Colonic mucosa (tissue), 4 donors: Measurements from ENCODE around the gene MIGA2. TPM values are rescaled to one million over a fixed set of nuclear protein-coding genes. Genes with fewer than 3 reads are reported as not detected.

ENCODE experiments used
- DNase-seq: peaks from one replicate; pipeline ENCODE4 v3.0.0-alpha.2; 2020
- H3K27ac ChIP-seq: fragments of 200-600 bp; one replicate; pipeline ENCODE4 v1.8.0; 2021
- H3K27me3 ChIP-seq: fragments of 200-600 bp; one replicate; pipeline ENCODE4 v1.8.0; 2021
- H3K36me3 ChIP-seq: fragments of 200-600 bp; one replicate; pipeline ENCODE4 v1.8.0; 2021
- H3K4me1 ChIP-seq: fragments of 200-600 bp; one replicate; pipeline ENCODE4 v1.8.0; 2021; ENCODE audit warnings: mild to moderate bottlenecking
- H3K4me3 ChIP-seq: fragments of 200-600 bp; one replicate; pipeline ENCODE4 v1.8.0; 2021
- H3K9ac ChIP-seq, 2 donors: one replicate each; pipeline ENCODE4 v1.7.0; 2013; ENCODE audit warnings: control low read depth in 2 of 2, low read depth in 2 of 2, low read length in 2 of 2
- H3K9me3 ChIP-seq: fragments of 200-600 bp; one replicate; pipeline ENCODE4 v1.8.0; 2021
- CTCF ChIP-seq: fragments of 200-600 bp; IDR thresholded peaks from one replicate; pipeline ENCODE4 v1.8.0; 2022; ENCODE audit warnings: antibody characterized with exemption, mild to moderate bottlenecking
- intact Hi-C: fragments of 100-400 bp; cut with DNase I; formaldehyde crosslinking; loops from one replicate; pipeline ENCODE4 v1.14.1; 2022
- total RNA-seq, 2 donors: library from RNA; stranded (reverse); fragmentation: NEBNext Ultra II Directional in 1 of 2; extraction: Animal tissue kit (Norgen Biotek cat#: 25700) in 1 of 2; gene quantifications; one replicate each; pipeline ENCODE4 v1.2.1, GENCODE V29; 2021
- donor health status: healthy.
- donor health status: DM: no; HTN: no; CAD: no.
- donor health status: DM: no; HTN: no; CAD: no.

Gene MIGA2
- total RNA-seq, 2 donors from 2014 or later: 47.4 to 74.8 TPM

- H3K4me1 ChIP-seq: no peaks in the 10 kb centered on the region
- no peak overlapping the region for H3K27ac ChIP-seq
- H3K9me3 ChIP-seq: no peaks in the 10 kb centered on the region
- no peak for TF ChIP-seq CTCF
- no peak for DNase-seq
- H3K27me3 ChIP-seq: no peaks in the 10 kb centered on the region
- H3K4me3 ChIP-seq: no peak overlapping the region
- H3K9ac ChIP-seq: no peak overlapping the region
- intact Hi-C loops: no loop called here
- H3K36me3 ChIP-seq: peaks cover 16% of the 10 kb centered on the region
These were observed 24.1 kb upstream of the MIGA2 start for GRCh38 chr9:129012343-129012742.

GRCh38 chr9:129012893-129013448 is 23.5 kb upstream of the MIGA2 start:
- intact Hi-C loops: no loop called here

GRCh38 chr9:129013674-129014073 is 22.8 kb upstream of the MIGA2 start:
- no peaks in the 10 kb centered on the region for H3K27me3 ChIP-seq
- DNase-seq: no peak
- peaks cover 16% of the 10 kb centered on the region for H3K36me3 ChIP-seq
- H3K4me1 ChIP-seq: no peaks in the 10 kb centered on the region
- intact Hi-C loops: no loop called here
- no peak for TF ChIP-seq CTCF
- no peak overlapping the region for H3K9ac ChIP-seq
- no peak overlapping the region for H3K27ac ChIP-seq
- no peaks in the 10 kb centered on the region for H3K9me3 ChIP-seq
- no peak overlapping the region for H3K4me3 ChIP-seq

More at GRCh38 chr9:129012893-129013448, 23.5 kb upstream of the MIGA2 start:
- Histone ChIP-seq H3K27ac (no peak overlapping the region), H3K36me3 (peaks cover 16% of the 10 kb centered on the region), H3K9ac (no peak overlapping the region), H3K4me1 (no peaks in the 10 kb centered on the region), H3K27me3 (no peaks in the 10 kb centered on the region), H3K9me3 (no peaks in the 10 kb centered on the region), H3K4me3 (no peak overlapping the region)
- DNase-seq: no peak
- TF ChIP-seq CTCF: no peak

DNA sequence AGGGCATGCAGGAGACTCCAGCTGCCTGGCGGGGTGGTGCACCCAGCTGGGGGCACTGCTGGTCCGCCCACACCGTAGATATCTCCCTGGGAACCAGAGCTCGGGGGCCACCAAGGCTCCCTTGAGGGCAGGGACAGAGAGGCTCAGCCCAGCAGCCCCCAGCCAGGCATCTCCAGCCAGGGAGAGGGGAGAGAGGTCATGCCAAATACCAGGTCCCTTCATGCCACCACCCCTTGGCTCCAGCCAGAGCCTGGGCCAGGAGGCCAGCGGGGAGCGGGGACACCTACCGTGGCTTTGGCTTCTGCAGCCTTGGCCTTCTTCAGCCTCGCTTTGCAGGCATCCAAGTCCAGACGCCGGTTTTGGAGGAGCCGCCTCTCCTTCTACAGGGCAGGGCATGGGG is 22.3 kb upstream of the MIGA2 start:
- H3K9me3 ChIP-seq: no peaks in the 10 kb centered on the region
- no peak for TF ChIP-seq CTCF

DNA sequence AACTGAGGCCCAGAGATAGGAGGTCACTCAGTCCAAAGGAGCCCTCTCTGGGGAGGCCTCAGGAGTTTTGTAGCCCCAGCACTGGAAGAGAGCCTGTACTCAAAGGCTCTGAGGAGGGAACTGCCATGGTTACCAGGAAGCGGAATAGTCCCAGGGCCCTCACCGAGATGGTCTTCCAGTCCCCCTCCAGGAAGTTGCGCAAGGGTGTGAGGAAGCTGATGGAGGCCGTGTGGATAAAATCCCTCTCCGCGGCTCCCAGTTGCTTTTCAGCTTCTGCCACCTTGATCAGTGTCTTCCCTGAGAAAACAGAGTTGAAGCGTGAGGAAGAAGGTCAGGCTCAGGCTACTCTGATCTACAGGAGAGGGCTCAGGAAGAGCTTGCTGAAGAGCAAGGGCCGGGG is 21.8 kb upstream of the MIGA2 start:
- Histone ChIP-seq H3K27ac (no peak overlapping the region), H3K4me1 (no peaks in the 10 kb centered on the region), H3K9me3 (no peaks in the 10 kb centered on the region), H3K9ac (no peak overlapping the region), H3K4me3 (no peak overlapping the region), H3K27me3 (no peaks in the 10 kb centered on the region), H3K36me3 (peaks cover 16% of the 10 kb centered on the region)
- no peak for TF ChIP-seq CTCF
- DNase-seq: no peak
- intact Hi-C loops: no loop called here

More for the DNA sequence above, 22.3 kb upstream of the MIGA2 start:
- no peak for DNase-seq
- H3K4me3 ChIP-seq: no peak overlapping the region
- intact Hi-C loops: no loop called here
- H3K27ac ChIP-seq: no peak overlapping the region
- no peak overlapping the region for H3K9ac ChIP-seq
- H3K27me3 ChIP-seq: no peaks in the 10 kb centered on the region
- no peaks in the 10 kb centered on the region for H3K4me1 ChIP-seq
- peaks cover 16% of the 10 kb centered on the region for H3K36me3 ChIP-seq
